Hindlimb muscle (tissue), 1 donor: ENCODE data around the gene PIK3C2G. TPM values are rescaled to one million over a fixed set of nuclear protein-coding genes. Genes with fewer than 3 reads are reported as not detected.

Experiments
- DNase-seq: peaks from one replicate; pipeline ENCODE4 v3.0.0-alpha.2; 2013
- polyA plus RNA-seq: library from polyadenylated mRNA; unstranded; fragments of 120-200 nt; gene quantifications from one replicate; pipeline ENCODE4 v1.2.1, GENCODE V29; 2013; ENCODE audit not compliant: insufficient read length

Gene PIK3C2G
- polyA plus RNA-seq, 1 donor, result 0.12 TPM

DNA sequence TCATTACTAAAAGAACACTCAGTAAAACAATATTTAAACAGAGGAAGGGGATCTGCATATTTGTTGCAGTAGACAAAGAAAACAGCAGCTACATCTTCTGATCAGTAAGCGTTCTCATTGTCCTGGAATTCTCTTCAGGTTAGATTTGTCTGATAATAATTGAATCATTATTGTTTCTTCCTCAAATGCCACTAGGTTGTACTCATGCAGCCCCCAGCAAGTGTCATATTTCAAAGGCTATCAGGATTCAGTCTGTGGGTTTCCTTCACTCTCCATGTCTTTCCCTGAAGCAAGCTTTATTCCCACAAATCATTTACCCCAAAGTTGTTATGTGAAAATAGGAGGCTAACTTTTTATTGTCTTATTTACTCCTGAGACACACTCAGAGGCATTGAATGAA lies 14.7 kb downstream of the PIK3C2G start:
- no peak for DNase-seq

DNA sequence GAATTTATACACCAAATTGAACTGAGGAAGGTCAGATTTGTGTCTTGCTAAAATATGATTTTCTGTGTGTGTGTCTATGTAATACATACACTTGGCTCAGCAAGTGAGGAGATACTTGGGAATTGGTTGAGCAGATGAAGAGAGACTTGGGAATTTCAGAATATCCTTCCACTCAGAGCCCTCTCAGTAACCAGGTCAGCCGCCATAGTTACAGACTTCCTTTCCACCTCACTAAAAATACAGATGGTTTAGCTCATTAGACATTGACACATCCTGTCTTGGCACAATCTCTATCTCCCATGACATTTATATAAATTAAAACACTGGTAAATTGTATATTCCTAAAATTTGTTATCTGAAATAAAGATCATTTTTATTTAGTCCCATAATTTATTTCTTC lies 15.9 kb downstream of the PIK3C2G start:
- no peak for DNase-seq

DNA sequence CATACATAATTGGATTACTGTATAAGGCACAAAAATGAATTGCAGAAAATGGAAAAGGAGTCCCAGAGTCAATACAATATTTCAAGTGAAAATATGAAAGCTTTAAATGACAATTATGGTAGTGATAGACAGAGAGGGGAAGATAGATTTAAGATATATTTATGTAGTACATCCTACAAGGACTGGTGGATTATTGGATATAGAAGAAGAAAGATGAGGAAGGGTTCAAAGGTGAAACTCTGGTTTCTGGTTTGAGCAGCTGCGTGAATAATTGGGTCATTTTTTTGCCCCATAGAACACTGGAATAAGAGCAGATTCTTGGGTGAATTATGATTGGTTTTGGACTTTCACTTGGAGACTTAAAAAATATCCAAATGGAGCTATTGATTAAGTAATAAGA lies 19.4 kb downstream of the PIK3C2G start:
- no peak for DNase-seq

DNA sequence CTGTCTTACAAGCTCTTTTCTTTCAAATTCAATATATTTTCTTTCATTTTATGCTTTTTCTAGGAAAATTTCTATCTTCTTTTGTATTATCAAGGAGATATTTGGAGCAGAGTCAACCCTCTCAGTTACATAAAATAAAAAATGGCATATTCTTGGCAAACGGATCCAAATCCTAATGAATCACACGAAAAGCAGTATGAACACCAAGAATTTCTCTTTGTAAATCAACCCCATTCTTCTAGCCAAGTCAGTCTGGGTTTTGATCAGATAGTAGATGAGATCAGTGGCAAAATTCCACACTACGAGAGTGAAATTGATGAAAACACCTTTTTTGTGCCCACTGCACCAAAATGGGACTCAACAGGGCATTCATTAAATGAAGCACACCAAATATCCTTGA lies 20.6 kb downstream of the PIK3C2G start:
- no peak for DNase-seq

DNA sequence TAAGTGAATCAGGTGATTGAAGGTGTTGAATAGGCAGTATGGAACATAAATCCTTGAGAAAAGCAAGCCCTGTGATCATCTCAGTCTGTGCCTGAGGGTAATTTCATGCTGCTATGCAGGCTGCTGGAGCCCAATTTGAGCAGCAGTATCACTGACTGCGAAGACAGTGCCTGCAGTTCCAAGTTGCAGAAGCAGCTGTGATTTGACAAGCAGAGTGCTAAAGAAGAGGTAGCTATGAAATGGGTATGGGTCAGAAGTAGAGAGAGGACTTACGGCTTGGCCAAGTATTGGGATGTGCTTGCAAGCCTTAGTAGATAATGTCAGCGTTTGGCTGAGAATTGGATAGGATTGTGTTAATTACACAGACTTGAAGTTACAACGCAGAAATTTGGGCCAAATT lies 22.5 kb downstream of the PIK3C2G start:
- DNase-seq, result no peak

DNA sequence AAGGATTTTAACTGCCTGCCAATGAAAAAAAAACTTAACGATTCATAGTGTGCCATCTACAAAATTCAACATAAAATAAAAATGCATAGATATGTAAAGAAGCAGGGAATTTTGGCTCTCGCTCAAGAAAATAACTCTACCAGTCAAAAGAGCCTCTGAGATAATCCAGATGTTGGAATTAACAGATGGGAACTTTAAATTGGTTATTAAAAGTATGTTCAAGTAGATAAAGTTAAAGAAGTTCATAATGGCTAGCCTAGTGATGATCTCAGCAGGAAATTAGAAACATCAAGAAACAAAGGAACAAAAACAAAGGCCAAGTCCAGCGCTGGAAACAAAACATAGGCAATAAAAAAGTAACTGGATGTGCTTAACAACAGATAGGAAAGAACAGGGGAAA lies 23.1 kb downstream of the PIK3C2G start:
- DNase-seq, result no peak

DNA sequence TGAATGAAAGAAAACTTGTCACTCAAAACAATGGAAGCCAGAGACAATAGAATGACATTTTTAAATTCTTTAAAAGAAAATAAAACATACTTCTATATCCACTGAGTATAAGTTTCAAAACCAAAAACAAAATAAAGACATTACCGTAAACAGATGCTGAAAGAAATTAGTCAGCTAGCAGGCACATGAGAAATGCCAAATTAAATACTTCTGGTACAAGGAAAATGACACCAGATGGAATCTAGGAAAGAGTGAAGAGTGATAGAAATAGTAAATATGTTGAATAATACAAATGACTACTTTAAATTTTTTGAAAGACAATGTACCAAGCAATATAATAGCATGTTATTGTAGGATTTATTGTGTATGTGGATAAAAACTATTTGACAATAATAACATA lies 23.8 kb downstream of the PIK3C2G start:
- DNase-seq, result no peak

DNA sequence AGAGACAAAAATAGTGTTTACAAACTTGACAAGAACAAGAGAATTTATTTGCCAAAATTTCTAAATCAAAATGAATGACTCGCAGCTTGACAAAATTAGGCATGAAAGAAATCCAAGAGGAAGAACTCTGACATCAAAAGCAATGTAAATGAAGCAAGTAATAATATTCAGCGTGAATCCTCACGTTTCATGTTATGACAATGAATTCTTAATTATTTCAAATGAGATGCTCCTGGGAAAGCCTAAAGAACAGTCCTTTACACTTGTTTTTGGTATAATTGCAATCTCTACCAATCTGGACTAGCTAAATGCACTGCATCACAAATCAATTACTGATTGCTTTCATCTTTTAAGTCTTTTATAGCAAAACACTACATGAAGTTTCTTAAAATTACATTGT lies 29.1 kb downstream of the PIK3C2G start:
- no peak for DNase-seq

DNA sequence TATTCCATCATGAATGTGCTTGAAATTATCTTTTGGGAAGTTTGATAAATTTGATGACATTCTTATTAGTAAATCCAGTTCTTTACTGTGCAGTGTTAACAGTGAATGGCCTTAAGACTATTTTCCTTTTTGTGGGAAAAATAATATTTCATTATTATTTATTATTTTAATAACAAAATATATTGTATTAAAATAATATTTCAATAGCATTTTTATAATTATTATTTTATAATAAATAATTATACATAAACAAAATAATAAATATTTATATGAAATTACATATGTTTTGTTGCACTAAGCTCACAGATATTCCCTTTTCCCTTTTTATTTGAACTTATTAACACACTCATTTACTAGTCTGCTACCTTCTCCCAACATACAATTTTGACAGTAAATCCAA lies 33.6 kb downstream of the PIK3C2G start:
- no peak for DNase-seq

DNA sequence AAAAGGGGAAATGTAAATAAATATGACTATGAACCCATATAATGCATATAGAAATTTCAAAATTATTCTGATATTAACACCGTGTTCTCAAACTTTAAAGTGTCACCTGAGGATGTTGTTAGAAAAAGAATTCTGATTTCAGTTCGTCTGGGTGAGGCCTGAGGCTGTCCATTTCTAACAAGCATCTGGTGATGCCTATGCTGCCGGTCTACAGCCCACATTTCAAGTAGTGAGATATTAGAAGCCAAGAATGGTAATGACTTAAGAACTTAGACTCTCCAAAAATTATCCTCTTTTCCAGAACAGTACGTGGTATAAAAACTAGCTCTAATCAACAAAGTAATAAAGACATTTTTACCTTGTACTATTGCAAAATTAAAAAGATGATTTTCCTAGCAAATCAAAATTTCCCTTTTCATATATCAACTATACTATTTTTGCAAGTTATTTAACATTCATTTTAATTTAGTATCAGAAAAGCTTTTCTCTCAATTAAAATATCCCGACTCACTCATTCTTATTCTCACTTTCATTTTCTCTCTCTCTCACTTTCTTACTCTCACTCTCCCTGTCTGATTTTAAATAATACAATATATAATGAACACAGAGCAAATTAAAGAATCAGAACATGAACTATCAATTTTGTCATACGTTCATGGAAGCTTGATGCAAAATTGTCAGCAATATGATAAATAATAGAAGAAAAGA lies 35.0 kb downstream of the PIK3C2G start:
- DNase-seq, result no peak

DNA sequence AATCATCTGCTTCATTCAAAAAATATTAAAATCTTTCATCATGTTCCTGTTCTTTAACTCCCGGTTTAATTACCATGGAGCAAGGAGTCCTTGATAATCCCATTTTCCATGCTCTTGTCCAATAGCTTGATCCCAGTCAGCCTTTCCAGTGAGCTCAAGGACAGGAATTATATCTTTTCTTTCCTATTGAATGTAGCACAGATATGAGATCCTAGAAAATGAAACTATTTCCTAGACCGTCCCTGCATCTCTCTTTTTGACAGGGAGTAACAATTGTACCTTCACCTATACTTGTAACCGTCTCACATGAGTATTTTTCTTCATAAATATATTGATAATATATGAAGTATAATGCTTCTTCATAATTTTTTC lies 35.6 kb downstream of the PIK3C2G start:
- DNase-seq, result no peak

DNA sequence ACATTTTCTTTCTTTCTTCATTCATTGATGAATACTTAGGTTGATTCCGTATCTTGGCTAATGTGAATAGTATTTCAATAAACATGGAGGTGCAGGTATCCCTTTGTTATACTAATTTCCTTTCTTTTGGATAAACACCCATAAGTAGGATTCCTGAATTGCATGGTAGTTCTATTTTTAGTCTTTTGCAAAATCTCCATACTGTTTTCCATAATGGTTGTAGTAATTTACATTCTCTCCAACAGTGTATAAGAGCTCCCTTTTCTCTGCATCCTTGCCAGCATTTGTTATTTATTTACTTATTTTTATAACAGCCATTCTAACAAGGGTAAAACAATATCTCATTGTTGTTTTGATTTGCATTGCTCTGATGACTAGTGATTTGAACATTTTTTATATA lies 36.6 kb downstream of the PIK3C2G start:
- DNase-seq, result no peak

DNA sequence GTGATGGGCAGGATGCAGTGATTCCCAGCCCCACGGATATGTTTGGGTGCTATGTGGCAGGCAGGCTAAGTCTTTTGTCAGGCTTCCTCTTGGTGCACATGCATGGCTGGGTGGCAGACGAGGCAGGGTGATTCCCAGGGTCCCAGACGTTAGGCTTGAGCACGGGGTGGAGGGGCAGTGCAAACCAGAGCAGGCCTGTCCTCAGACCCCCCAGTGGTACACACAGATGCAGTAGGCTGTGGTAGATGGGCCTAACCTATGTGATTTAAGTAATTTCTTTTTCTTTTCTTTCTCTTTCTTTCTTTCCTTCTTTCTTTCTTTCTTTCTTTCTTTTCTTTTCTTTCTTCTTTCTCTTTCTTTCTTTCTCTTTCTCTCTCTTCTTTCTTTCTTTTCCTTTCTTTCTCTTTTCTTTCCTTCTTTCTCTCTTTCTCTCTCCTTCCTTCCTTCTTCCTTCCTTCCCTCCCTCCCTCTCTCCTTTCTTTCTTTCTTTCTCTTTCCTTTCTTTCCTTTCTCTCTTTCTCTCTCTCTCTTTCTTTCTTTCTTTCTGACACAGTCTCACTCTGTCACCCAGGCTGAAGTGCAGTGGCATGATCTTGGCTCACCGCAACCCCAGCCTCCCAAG lies 41.6 kb downstream of the PIK3C2G start:
- no peak for DNase-seq

DNA sequence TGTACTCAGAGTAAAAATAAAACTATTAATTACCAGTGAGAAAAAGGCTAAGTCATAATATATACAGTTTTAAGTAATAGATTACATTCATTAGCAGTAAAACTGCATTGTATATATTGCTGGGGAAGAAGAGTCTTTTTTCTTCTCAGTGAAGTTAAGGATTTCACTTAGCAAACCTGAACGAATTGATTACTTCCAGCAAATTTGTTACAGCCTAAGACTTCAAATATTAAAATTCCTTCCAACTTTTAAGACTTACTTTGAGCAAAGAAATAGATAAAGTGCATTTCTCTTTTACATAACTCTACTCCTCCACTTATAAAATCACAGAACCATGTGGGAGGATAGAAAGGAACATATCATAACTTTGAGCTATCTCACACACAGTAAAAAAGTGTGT lies 43.3 kb downstream of the PIK3C2G start:
- DNase-seq, result no peak

DNA sequence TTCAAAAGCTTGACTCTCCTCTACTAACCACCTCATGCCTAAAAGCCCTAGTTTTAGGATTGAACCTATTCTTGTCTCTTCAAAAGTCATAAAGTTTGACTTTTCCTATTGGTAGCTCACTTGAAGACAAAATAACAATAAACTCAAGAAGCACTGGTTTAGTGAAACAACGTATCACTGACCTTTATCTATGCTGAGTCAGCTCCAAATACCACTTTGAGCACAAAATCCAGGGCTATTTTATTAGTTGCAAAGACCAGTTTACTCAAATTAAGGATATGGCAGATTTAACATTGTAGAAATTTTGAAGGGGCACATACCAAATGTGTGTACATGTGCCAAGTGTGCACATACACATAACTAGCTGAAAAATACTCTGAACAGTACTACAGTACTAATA lies 45.0 kb downstream of the PIK3C2G start:
- DNase-seq, result no peak

DNA sequence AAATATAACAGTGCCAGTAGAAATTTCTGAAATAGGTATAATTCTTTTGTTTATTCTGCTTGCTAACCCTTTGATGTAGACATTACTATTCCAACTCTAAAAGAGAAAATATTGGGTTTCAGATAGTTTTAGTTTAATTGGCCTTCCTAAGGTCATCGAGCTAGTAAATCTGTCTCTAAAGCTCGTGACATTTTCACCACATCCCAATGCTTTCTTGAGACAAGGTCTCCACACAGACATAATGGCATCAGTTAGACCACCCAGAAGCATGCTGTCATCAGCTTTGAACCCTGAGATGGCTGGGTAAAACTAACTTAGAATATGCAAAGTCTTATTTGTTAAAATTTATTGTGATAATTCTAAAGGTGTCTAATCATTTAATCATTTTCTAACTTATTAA lies 52.0 kb downstream of the PIK3C2G start:
- DNase-seq, result no peak

DNA sequence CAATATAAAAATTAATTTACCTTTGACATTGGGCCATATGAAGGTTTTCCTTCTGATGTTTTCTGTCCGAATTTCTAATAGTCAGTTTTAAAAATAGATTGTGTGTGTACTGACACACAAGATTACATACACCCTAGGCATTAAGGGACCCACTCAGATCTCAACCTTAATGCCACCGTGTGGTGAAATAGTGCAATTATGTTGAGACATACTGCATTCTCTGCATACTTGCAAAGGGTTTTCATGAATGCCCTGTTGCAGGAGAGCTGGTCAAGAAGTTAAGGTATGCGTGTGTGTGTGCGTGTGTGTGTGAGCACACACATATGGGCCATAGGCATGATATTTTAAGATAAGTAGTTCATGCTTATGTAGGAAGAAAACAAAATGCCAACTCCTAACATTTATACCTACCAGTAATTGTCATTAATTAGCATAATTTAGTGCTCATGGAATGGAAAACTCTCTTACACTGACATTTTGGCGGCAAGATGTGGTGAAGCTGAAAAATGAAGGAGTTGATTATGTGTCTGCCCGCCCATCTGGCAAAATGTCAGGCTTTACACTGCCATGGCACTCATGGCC lies 58.8 kb downstream of the PIK3C2G start:
- no peak for DNase-seq

DNA sequence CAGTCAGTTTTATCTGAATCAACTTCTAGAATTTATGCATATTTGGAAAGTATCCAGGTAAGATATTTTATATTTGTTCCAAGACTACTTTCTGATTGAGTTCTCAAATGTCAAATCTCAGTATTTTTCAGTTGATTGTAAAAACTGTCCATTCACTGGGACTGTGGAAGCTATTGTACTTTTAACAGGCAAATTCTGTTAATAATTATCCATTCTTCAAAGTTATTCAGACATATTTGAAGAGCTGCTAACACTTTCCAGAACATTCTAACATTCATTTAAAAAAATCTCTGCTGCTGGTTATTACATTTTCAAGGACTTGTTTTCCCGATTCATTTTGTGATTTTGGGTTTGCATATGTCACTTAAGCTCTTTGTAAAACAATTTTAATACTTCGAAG lies 59.7 kb downstream of the PIK3C2G start:
- no peak for DNase-seq

DNA sequence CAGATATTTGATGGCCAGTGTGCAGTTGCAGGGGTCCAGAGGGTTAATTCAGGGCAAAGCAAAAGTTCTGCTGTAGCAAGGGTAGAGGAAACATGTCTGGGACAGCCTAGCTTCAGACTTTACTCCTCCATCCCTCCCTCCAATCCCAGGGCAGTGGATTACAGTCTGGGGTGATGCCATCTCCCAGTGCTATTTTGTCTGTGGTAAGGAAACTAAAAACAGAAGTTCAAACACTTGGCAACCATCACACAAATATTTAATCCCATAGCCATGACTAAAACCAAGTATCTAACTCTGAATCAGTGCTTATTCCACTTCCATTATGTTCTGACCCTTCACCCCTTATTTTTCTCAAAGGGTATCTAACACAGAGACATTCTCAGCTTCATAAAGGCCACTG lies 61.8 kb downstream of the PIK3C2G start:
- DNase-seq, result no peak

DNA sequence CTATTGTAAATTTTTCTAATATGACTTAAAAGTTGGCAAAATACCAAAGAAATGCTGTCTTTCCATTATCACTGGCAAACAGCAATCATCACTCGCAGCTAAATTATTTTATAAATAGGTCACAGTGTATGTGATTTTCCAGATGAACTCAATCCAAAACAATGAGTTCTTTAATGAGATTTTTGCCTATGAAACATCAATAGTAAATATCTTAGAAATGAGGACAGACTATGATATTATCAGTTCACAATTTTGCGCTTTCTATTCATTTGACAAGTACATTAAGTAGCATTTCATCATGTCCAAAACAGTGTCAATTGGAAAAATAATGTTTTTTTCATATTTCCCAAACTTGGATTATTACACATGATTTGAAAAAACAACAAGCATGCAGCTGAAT lies 65.7 kb downstream of the PIK3C2G start:
- no peak for DNase-seq

DNA sequence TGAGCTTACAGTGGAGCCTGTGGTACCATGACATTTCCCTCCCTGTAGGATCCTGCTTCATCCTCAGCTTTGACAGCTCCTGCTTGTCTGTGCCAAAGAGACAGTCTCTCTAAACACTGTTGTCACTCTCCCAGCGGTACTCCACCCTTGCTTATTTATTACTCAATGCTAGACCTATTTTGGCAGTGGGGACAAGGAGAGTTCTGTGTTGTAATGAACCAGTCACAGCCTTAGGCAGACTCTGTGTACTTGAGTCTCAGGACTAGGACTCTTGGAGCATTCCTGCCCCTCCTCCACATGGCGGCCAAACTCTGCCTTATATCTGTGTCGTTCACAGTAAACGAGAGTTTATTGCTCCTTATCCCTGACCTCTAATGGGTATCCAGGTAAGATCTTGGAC lies 70.9 kb downstream of the PIK3C2G start:
- DNase-seq, result no peak

DNA sequence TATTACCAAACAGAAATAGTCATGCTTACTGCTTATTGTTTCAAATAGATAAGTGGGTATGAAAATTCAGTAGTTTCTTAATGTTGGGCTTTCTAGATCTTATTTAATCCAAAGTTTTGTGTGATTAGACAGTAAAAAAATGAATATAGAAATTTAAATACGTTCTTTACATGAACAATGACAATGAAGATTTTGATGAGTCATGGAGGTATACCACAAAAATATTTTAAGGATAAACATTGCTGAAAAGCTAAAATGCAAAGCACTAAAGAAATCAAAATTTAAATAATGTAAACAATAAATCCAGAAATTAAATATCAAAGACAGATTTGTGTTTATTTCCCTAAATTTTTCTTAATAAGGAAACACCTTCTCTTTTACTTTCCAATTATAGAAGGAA lies 78.3 kb downstream of the PIK3C2G start:
- no peak for DNase-seq

DNA sequence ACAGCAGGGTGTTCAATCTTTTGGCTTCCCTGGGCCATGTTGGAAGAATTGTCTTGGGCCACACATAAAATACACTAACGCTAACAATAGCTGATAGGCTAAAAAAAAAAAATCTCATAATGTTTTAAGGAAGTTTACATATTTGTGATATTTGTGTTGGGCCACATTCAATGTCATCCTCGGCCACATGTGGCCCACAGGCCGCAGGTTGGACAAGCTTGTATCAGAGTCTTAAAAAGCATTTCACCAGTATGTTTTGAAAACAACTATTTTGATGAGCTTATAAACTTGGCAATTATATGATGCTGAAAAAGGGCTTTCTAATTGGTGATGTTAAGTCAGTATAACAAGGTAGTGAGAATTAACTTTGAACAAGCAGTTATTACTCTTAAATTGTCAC lies 78.9 kb downstream of the PIK3C2G start:
- no peak for DNase-seq

DNA sequence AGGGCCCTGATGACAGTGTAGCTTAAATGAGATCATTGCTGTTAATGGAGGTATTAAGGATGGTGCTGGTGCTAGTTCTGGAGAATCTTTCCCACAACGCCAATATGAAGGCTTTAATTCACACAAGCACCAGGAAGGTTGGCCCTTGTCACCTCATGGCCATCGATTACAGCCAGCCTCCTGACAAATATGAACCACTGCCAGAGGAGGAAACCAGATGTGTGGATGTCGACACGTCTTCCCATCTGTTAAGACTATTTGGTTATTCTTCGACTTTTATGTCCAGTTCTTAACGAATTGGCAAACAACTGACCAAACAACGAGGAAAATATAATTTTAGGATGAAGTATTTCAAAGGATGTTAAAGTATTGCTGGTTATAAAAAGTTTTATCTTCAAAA lies 79.5 kb downstream of the PIK3C2G start:
- DNase-seq, result peak; percentile 27

DNA sequence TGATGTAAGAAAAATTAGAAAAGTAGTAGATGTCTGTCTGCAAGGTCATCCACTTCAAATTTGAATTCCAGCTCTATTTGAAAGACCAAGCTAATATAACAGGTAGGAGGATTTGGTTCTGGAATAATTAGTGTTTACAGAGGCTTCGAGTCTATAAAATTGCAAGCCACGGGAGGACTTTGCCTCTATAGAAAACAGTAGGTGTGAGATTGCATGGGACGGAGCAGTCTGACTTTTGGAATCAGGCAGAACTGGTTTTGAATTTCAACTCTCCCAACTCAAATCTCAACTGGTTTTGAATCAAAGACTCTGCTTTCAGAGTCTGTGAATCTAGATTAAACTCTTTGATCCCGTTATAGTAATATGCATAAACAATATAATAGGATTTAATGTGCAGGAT lies 82.4 kb downstream of the PIK3C2G start:
- no peak for DNase-seq
